ENCODE data around the gene KIF5C. TPM values are rescaled to one million over a fixed set of nuclear protein-coding genes. Genes with fewer than 3 reads are reported as not detected.

The KIF5C gene
- total RNA-seq, 1 experiment from 2014 or later: 1.5 TPM

- no peak for TF ChIP-seq CTCF (IDR thresholded peaks at IDR 0.05; ENCODE audit: insufficient read depth in 1 of 2, low read depth in 1 of 2, low read length in 1 of 2, severe bottlenecking in 1 of 2, unreplicated experiment in 1 of 2)
- Mint-ChIP-seq H3K4me3 (ENCODE audit: unreplicated experiment) (peak overlapping the region; percentile 74), H3K9me3 (ENCODE audit: unreplicated experiment) (no peaks in the 10 kb centered on the region), H3K27me3 (ENCODE audit: insufficient read depth, unreplicated experiment) (peaks cover 15% of the 10 kb centered on the region), H3K4me1 (ENCODE audit: low read depth, unreplicated experiment) (no peaks in the 10 kb centered on the region), H3K36me3 (ENCODE audit: insufficient read depth, unreplicated experiment) (no peaks in the 10 kb centered on the region), H3K27ac (ENCODE audit: unreplicated experiment) (no peak overlapping the region)
- no TSS peak for BruUV-seq (replicated peaks)
- peak; percentile 55 to 56 for DNase-seq
- Histone ChIP-seq H3K4me3 (ENCODE audit: low read depth, low read length) (peak overlapping the region; percentile 33), H3K36me3 (ENCODE audit: control insufficient read depth, insufficient read depth, low read length) (no peaks in the 10 kb centered on the region), H3K27me3 (replicated peaks; ENCODE audit: control insufficient read depth, insufficient read depth, low read length) (peaks cover 4% of the 10 kb centered on the region), H3K4me1 (0 out of 2 replicates have a peak, but pooled peaks cover 6% of the 10 kb centered on the region), H3K9me3 (0 out of 2 replicates have a peak, but pooled peaks cover 15% of the 10 kb centered on the region)
- ChIA-PET CTCF (interaction anchor here (0.9 kb wide), 1 partner anchor 115 kb away, joined by 7 read pairs; no protein-coding TSS in a partner anchor), POLR2A (no interaction called here)
- intact Hi-C loops (cut with micrococcal nuclease; ENCODE audit: unreplicated experiment): no loop called here
Observed at GRCh38 chr2:148876595-148877402, 1.8 kb downstream of the KIF5C start.

- no peaks in the 10 kb centered on the region for H3K4me1 Mint-ChIP-seq (ENCODE audit: low read depth, unreplicated experiment)
- peaks cover 15% of the 10 kb centered on the region for H3K27me3 Mint-ChIP-seq (ENCODE audit: insufficient read depth, unreplicated experiment)
- Histone ChIP-seq H3K9me3 (0 out of 2 replicates have a peak, but pooled peaks cover 15% of the 10 kb centered on the region), H3K4me3 (ENCODE audit: low read depth, low read length) (no peak overlapping the region), H3K36me3 (ENCODE audit: control insufficient read depth, insufficient read depth, low read length) (no peaks in the 10 kb centered on the region), H3K4me1 (0 out of 2 replicates have a peak, but pooled peaks cover 6% of the 10 kb centered on the region), H3K27me3 (replicated peaks; ENCODE audit: control insufficient read depth, insufficient read depth, low read length) (peaks cover 4% of the 10 kb centered on the region)
- DNase-seq: no peak
- peak overlapping the region; percentile 74 for H3K4me3 Mint-ChIP-seq (ENCODE audit: unreplicated experiment)
- no peaks in the 10 kb centered on the region for H3K36me3 Mint-ChIP-seq (ENCODE audit: insufficient read depth, unreplicated experiment)
- H3K27ac Mint-ChIP-seq (ENCODE audit: unreplicated experiment): no peak overlapping the region
- H3K9me3 Mint-ChIP-seq (ENCODE audit: unreplicated experiment): no peaks in the 10 kb centered on the region
- CTCF ChIA-PET: no interaction called here
- BruUV-seq (replicated peaks): no TSS peak
- no peak for TF ChIP-seq CTCF (IDR thresholded peaks at IDR 0.05; ENCODE audit: insufficient read depth in 1 of 2, low read depth in 1 of 2, low read length in 1 of 2, severe bottlenecking in 1 of 2, unreplicated experiment in 1 of 2)
- POLR2A ChIA-PET: no interaction called here
- intact Hi-C loops (cut with micrococcal nuclease; ENCODE audit: unreplicated experiment): no loop called here
Observed at GRCh38 chr2:148877403-148877740, 2.3 kb downstream of the KIF5C start.

GRCh38 chr2:148880636-148881035 is 5.6 kb downstream of the KIF5C start:
- Histone ChIP-seq H3K4me1 (0 out of 2 replicates have a peak, but pooled peaks cover 3% of the 10 kb centered on the region), H3K9me3 (0 out of 2 replicates have a peak, but pooled peaks cover 5% of the 10 kb centered on the region), H3K36me3 (ENCODE audit: control insufficient read depth, insufficient read depth, low read length) (no peaks in the 10 kb centered on the region), H3K4me3 (ENCODE audit: low read depth, low read length) (no peak overlapping the region), H3K27me3 (replicated peaks; ENCODE audit: control insufficient read depth, insufficient read depth, low read length) (peaks cover 4% of the 10 kb centered on the region)
- POLR2A ChIA-PET: no interaction called here
- DNase-seq: no peak
- no peak for TF ChIP-seq CTCF (IDR thresholded peaks at IDR 0.05; ENCODE audit: insufficient read depth in 1 of 2, low read depth in 1 of 2, low read length in 1 of 2, severe bottlenecking in 1 of 2, unreplicated experiment in 1 of 2)
- Mint-ChIP-seq H3K4me1 (ENCODE audit: low read depth, unreplicated experiment) (no peaks in the 10 kb centered on the region), H3K27ac (ENCODE audit: unreplicated experiment) (no peak overlapping the region), H3K27me3 (ENCODE audit: insufficient read depth, unreplicated experiment) (peaks cover 8% of the 10 kb centered on the region), H3K36me3 (ENCODE audit: insufficient read depth, unreplicated experiment) (no peaks in the 10 kb centered on the region), H3K9me3 (ENCODE audit: unreplicated experiment) (no peaks in the 10 kb centered on the region), H3K4me3 (ENCODE audit: unreplicated experiment) (no peak overlapping the region)
- no TSS peak for BruUV-seq (replicated peaks)
- intact Hi-C loops (cut with micrococcal nuclease; ENCODE audit: unreplicated experiment): no loop called here
- CTCF ChIA-PET: interaction anchor here (0.7 kb wide), 1 partner anchor 40 kb away, joined by 5 read pairs; no protein-coding TSS in a partner anchor

All from Caco-2 (cell line).